ENCODE measurements around the gene NBEA. TPM values are rescaled to one million over a fixed set of nuclear protein-coding genes. Genes with fewer than 3 reads are reported as not detected.

Gene NBEA
- total and polyA plus RNA-seq, 8 donors = 1.6 to 36.0 (median 7.7) TPM

DNA sequence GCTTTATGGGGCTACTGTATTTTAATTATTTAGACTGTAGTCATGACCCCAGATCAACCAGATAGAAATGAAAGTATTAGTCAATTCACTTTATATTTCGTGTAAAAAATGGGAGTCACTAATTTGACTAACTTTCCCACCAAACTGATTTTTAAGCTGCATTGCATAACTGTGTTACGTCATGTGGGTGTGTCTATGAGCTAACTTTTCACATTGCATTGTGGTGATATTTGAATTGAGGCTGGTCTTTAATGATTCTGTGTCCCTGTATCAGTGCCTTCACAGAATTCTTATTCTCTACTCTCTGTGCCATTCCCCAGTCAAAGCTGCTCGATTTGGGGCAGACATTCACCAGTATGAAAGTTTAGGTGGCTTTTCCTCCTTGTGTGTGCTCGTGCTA is 707.1 kb downstream of the NBEA start:
- intact Hi-C loops (cut with DNase I; ENCODE audit: low total_unique reads) = no loop called here

DNA sequence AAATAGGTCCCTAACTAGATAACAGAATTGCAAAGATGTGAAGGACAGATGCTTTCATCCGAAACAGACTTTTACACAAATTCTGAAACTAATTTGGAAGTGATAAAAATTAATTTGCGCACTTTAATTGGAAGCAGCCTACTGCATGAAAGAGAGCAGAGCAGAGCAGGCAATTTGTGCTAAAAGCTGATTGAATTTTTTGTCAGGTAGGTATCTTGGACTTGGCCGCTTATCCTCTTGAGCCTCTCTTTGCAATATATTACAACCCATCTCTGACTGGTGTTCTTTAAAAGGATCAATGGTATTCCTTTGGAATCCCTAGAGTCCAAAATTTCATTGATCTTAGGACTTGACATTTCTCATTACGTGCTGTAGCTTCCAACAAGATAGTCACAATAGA is 717.7 kb downstream of the NBEA start:
- H3K27ac ChIP-seq = no peak overlapping the region
- no peak for TF ChIP-seq POLR2A (IDR thresholded peaks at IDR 0.05)
- TF ChIP-seq EP300 (IDR thresholded peaks at IDR 0.05) = no peak
- TF ChIP-seq, protein P1, sequence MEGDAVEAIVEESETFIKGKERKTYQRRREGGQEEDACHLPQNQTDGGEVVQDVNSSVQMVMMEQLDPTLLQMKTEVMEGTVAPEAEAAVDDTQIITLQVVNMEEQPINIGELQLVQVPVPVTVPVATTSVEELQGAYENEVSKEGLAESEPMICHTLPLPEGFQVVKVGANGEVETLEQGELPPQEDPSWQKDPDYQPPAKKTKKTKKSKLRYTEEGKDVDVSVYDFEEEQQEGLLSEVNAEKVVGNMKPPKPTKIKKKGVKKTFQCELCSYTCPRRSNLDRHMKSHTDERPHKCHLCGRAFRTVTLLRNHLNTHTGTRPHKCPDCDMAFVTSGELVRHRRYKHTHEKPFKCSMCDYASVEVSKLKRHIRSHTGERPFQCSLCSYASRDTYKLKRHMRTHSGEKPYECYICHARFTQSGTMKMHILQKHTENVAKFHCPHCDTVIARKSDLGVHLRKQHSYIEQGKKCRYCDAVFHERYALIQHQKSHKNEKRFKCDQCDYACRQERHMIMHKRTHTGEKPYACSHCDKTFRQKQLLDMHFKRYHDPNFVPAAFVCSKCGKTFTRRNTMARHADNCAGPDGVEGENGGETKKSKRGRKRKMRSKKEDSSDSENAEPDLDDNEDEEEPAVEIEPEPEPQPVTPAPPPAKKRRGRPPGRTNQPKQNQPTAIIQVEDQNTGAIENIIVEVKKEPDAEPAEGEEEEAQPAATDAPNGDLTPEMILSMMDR (IDR thresholded peaks at IDR 0.05) = no peak
- no peak for TF ChIP-seq POLR2AphosphoS5 (IDR thresholded peaks at IDR 0.05)
- intact Hi-C loops (cut with DNase I; ENCODE audit: low total_unique reads) = no loop called here
- no peaks in the 10 kb centered on the region for H3K27me3 ChIP-seq
- H3K9me3 ChIP-seq = no peaks in the 10 kb centered on the region
- WGBS, 5 donors = 92 to 94% (median 92%) methylated on average over 4 of the region's 4 CpGs
- no peak overlapping the region for H3K4me3 ChIP-seq
- no peaks in the 10 kb centered on the region for H3K4me1 ChIP-seq
- H3K36me3 ChIP-seq = peaks cover 0 to 8% (median 0%) of the 10 kb centered on the region in 4 donors
- DNase-seq = no peak

More for the DNA sequence above, 707.1 kb downstream of the NBEA start:
- H3K27ac ChIP-seq = no peak overlapping the region
- no peak overlapping the region for H3K4me3 ChIP-seq
- 76 to 79% (median 78%) methylated on average over 4 of the region's 4 CpGs for WGBS, 5 donors
- no peaks in the 10 kb centered on the region for H3K9me3 ChIP-seq
- no peaks in the 10 kb centered on the region for H3K4me1 ChIP-seq
- TF ChIP-seq EP300 (IDR thresholded peaks at IDR 0.05) = no peak
- TF ChIP-seq, protein P1 (IDR thresholded peaks at IDR 0.05) = no peak
- TF ChIP-seq POLR2A (IDR thresholded peaks at IDR 0.05) = no peak
- TF ChIP-seq POLR2AphosphoS5 (IDR thresholded peaks at IDR 0.05) = no peak
- peak in 1 of 2 donors; percentile 19 for DNase-seq
- H3K27me3 ChIP-seq = no peaks in the 10 kb centered on the region
- peaks cover 0 to 15% (median 4%) of the 10 kb centered on the region in 4 donors for H3K36me3 ChIP-seq

GRCh38 chr13:35664747-35665146 is 722.7 kb downstream of the NBEA start:
- Histone ChIP-seq H3K9me3 (no peaks in the 10 kb centered on the region), H3K36me3 (peaks cover 0 to 7% (median 6%) of the 10 kb centered on the region in 4 donors), H3K4me3 (no peak overlapping the region), H3K27me3 (no peaks in the 10 kb centered on the region), H3K27ac (no peak overlapping the region), H3K4me1 (no peaks in the 10 kb centered on the region)
- intact Hi-C loops (cut with DNase I; ENCODE audit: low total_unique reads) = no loop called here
- 92 to 97% (median 96%) methylated on average over 7 of the region's 7 CpGs for WGBS, 5 donors
- TF ChIP-seq POLR2A (IDR thresholded peaks at IDR 0.05) = no peak
- TF ChIP-seq, protein P1 (IDR thresholded peaks at IDR 0.05) = no peak
- TF ChIP-seq EP300 (IDR thresholded peaks at IDR 0.05) = no peak
- DNase-seq = no peak

- DNase-seq = no peak
- Histone ChIP-seq H3K36me3 (peaks cover 0 to 11% (median 6%) of the 10 kb centered on the region in 4 donors), H3K27me3 (no peaks in the 10 kb centered on the region), H3K4me3 (no peak overlapping the region), H3K9me3 (no peaks in the 10 kb centered on the region), H3K27ac (no peak overlapping the region), H3K4me1 (no peaks in the 10 kb centered on the region)
- 72 to 84% (median 80%) methylated on average over 4 of the region's 4 CpGs for WGBS, 5 donors
- TF ChIP-seq POLR2AphosphoS5 (IDR thresholded peaks at IDR 0.05) (no peak), POLR2A (IDR thresholded peaks at IDR 0.05) (no peak), EP300 (IDR thresholded peaks at IDR 0.05) (no peak)
- TF ChIP-seq, protein P1 (IDR thresholded peaks at IDR 0.05) = no peak
- intact Hi-C loops (cut with DNase I; ENCODE audit: low total_unique reads) = no loop called here
Measured at GRCh38 chr13:35669321-35669720, 727.3 kb downstream of the NBEA start.

Data from stomach (tissue), 9 donors.